Dermis microvascular lymphatic vessel endothelial cell (primary cell): Measurements from ENCODE around the gene ANKRD36C. TPM values are rescaled to one million over a fixed set of nuclear protein-coding genes. Genes with fewer than 3 reads are reported as not detected.
"Not testable (repeated sequence)": the region's sequence is repeated elsewhere in the genome, so short reads cannot be mapped to it uniquely, and the experiment has no call there.

Experiments
- DNase-seq, 2 donors: peaks; one replicate each; pipeline versions ENCODE4 v3.0.0 to v3.0.0-alpha.2; 2010; ENCODE audit warnings: low read depth in 2 of 2
- total RNA-seq: library from RNA; depleted of rRNA; stranded (reverse); fragments of >200 nt; gene quantifications from 2 replicates; pipeline ENCODE4 v1.2.1, GENCODE V29; 2014

ANKRD36C gene
- total RNA-seq, 1 donor from 2014 or later: 27.5 TPM

- DNase-seq: not testable (repeated sequence)
These were observed 16.4 kb upstream of the ANKRD36C start for GRCh38 chr2:96008051-96008450.

DNA sequence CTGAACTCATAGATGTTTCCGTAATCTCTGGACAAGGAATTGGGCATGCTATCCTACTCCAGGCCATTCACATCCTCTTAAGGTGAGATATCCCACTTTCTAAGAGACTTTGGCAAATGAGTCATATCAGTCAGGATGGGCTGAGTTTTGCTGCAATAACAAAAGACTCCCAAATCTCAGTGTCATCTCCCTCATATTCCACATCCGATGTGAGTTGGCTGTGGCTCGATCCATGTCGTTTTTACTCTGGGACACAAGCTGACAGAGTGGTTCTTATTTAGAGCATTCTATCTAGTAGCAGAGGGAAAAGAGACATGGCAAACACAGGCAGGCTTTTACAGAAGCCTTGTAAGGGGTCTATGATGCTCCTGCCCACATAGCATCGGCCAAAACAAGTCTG is 14.6 kb upstream of the ANKRD36C start:
- not testable (repeated sequence) for DNase-seq

DNA sequence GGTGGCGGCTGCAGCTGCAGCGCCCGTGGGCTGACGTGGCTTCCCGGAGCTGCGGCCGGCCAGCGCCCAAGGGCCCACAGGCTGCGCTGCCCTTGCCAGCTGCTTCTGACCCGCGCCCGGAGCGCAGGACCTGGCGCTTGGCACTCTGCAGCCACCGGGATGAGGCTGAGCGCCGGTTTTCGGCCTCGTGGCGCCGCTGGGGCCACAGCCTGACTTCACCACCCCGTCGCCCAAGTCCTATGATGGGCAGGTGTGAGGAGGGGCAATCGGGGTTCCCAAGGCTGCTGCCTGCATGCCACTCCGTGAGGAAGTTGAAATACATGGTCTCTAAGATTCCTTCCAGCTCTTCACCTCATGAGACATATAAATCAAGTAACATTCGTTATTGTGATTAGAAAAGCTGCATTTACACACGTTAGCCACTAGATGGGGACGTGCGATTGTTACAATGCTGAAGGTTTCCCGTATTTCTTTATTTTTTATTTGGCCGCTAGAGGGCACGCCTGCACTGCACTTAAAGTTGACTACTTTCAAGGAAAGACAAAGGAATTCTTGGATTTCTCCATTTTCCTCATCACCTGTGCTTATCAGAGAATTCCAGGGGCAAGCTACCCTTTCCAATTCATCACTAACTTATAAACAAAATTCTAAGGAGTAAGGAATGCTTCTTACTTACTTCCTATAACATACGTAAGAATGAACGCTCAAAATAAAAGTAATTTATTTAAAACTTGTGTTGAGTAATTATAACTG is 1.1 kb upstream of the ANKRD36C start:
- DNase-seq: peak in 1 of 2 donors; percentile 39

- not testable (repeated sequence) for DNase-seq
These were observed 478 bp upstream of the ANKRD36C start for GRCh38 chr2:95992102-95992501.

- DNase-seq: not testable (repeated sequence)
These were observed 740 bp downstream of the ANKRD36C start for GRCh38 chr2:95990884-95991283.

DNA sequence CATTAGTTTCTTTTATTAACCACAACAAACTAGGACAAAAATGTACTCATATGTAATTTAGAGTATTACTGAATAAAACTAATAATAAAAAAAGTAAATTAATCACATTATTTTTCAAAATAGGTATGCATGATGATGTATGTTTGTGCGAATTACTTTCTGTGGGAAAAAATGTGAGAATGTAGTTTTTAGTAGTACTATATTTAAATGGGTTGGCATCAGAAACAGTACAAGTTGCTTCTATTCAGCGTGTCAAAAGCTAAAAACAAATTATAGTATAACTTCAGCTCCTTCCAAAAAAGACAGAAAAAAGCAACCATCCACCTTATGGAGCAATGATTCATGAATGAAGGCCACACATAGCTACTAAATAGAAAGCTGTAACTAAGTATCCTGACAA is 40.0 kb downstream of the ANKRD36C start:
- not testable (repeated sequence) for DNase-seq

DNA sequence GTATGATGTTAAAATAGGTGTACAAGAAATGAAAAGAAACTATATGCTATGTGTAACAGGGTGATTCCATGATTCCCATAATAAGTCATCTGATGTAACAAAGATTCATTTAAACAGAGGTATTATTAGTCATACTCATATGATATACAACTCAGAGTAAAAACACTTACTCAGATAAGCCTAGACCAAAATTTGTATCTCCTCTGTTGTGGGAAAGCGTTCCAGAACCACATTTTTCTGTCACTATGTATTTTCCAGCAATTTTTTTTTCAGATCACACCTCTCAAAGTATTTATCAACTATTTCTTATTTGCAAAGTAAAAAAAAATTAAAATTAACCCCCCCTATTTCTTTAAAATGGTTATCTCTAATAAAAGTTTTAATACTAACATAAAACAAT is 43.6 kb downstream of the ANKRD36C start:
- DNase-seq: not testable (repeated sequence)

- DNase-seq: not testable (repeated sequence)
These were observed 51.7 kb downstream of the ANKRD36C start for GRCh38 chr2:95939947-95940346.

DNA sequence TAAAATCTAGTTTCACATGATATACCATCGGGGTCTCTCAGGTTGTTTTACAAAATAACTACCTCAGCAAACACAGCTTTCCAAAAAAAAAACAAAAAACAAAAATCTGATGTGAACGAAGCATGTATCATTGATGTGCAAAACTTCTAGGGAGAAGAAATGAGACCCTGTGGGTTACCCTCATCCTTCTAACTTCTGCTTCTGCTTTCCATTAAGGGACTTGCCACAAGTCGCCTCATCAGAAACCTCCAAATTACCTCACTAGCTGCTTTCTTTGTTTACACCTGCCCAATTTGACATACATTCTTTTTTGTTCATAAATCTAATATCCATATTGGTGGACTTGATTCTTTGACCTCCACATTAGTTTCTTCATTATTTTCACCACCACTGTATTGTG is 60.9 kb downstream of the ANKRD36C start:
- DNase-seq: not testable (repeated sequence)

GRCh38 chr2:95917007-95917406 is 74.6 kb downstream of the ANKRD36C start:
- not testable (repeated sequence) for DNase-seq

GRCh38 chr2:95915131-95915530 is 76.5 kb downstream of the ANKRD36C start:
- peak; percentile 15 to 40 for DNase-seq

- peak; percentile 62 to 70 for DNase-seq
These were observed 80.2 kb downstream of the ANKRD36C start for GRCh38 chr2:95911431-95911830.

- peak in 1 of 2 donors; percentile 16 for DNase-seq
These were observed 97.2 kb downstream of the ANKRD36C start for GRCh38 chr2:95894443-95894842.

DNA sequence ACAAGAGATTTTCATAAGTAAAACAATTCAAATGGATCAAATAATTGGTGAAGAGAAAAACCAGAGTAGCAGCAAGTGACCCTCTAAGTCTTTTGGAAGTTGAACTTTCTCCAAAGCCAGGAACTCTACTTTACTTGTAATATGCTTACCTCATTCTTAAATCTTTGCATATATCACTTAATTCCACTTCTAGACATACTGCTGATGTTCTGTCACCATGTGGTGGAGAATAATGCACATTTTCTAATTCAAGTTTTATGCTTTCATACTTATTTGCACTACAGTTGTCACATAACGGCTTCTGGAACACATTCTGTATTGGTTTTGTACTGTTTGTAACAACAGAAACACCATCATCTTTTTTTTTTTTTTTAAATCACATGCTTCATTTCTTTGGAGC is 123.7 kb downstream of the ANKRD36C start:
- not testable (repeated sequence) for DNase-seq

GRCh38 chr2:95867047-95867677 is 124.5 kb downstream of the ANKRD36C start:
- DNase-seq: not testable (repeated sequence)

GRCh38 chr2:95862121-95862520 is 129.5 kb downstream of the ANKRD36C start:
- not testable (repeated sequence) for DNase-seq

DNA sequence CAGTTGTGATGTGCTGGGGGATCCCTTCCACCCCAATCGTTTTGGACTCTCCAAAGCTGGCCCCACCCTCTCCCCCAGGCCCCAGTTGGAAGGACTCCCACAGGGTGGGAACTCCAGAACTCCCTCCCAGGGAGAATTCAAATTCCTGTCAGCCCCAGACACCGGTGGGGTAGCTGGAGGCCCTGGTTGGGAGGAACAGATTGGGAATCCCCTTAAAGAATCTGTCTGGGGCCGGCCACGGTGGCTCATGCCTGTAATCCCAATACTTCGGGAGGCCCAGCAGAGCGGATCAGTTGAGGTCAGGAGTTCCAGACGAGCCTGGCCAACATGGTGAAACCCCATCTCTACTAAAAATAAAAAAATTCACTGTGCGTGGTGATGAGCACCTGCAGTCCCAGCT is 155.5 kb downstream of the ANKRD36C start:
- no peak for DNase-seq

DNA sequence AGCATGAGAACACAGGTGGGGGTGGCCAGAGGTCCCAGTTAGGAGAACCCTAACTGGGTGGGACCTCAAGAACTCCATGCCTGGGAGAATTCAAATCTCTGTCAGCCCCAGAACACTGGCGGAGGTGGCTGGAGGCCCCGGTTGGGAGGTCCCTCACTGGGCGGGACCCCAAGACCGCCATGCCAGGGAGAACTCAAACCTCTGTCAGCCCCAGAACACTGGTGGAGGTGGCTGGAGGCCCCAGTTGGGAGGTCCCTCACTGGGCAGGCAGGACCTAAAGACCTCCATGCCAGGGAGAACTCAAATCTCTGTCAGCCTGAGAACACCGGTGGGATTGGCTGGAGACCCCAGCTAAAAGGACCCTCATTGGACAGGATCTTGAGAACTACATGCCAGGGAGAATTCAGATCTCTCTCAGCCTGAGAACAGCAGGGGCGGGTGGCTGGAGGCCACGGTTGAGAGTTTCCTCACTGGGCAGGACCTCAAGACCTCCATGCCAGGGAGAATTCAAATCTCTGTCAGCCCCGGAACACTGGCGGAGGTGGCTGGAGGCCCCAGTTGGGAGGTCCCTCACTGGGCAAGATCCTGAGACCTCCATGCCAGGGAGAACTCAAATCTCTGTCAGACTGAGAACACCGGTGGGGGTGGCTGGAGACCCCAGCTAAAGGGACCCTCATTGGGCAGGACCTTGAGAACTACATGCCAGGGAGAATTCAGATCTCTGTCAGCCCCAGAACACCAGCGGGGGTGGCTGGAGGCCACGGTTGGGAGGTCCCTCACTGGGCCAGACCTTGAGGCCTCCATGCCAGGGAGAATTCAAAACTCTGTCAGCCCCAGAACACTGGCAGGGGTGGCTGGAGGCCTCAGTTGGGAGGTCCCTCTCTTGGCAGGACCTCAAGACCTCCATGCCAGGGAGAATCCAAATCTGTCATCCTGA is 157.3 kb downstream of the ANKRD36C start:
- not testable (repeated sequence) for DNase-seq

DNA sequence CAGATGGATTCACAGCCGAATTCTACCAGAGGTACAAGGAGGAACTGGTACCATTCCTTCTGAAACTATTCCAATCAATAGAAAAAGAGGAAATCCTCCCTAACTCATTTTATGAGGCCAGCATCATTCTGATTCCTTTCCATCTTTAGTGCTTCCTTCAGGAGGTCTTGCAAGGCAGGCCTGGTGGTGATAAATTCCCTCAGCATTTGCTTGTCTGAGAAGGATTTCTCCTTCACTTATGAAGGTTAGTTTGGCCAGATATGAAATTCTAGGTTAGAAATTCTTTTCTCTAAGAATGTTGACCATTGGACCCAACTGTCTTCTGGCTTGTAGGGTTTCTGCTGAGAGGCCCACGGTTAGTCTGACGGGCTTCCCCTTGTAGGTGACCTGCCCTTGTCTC is 167.4 kb downstream of the ANKRD36C start:
- DNase-seq: not testable (repeated sequence)

GRCh38 chr2:95817521-95817920 is 174.1 kb downstream of the ANKRD36C start:
- DNase-seq: not testable (repeated sequence)

DNA sequence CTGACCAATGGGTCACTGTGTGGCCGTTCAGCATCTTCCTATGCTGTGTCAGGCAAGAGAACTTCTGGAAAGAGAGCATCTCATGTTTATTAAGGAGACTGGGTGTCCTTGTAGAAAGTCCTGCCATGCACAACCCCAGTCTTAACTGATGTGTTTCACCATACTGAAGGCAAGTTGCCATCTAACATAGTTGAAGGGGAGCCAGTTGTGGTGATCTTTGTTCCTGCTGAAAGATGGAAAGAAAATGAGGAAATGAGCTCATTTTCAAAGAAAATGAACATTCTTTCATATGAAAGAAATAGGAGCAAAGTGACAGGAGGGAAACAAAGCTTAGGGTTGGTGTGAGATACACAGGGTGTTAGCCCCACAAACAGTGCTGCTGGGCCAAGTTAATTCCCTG is 178.3 kb downstream of the ANKRD36C start:
- not testable (repeated sequence) for DNase-seq

DNA sequence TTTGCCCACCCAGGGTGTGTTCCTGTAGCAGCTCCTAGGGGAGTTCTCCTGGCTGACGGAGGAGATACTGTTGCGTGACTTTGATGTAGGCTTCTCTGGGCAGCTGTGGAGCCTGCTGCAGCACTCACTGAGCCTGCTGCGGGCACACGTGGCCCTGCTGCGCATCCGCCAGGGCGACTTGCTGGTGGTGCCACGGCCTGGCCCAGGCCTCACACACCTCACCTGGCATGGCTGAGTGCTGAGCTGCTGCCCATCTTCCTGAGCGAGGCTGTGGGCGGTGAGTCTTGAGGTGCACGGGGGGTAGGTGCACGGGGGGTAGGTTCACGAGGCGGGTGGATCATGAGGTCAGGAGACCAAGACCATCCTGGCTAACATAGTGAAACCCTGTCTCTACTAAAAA is 191.7 kb downstream of the ANKRD36C start:
- no peak for DNase-seq
